Endothelial cell (in vitro differentiated cells): ENCODE data around the gene C20orf173. TPM values are rescaled to one million over a fixed set of nuclear protein-coding genes. Genes with fewer than 3 reads are reported as not detected.
"Not testable (repeated sequence)": the region's sequence is repeated elsewhere in the genome, so short reads cannot be mapped to it uniquely, and the experiment has no call there.

Experiments used
- DNase-seq: peaks from one replicate; pipeline ENCODE4 v3.0.0; 2021; ENCODE audit warnings: low spot score
- H3K27ac Mint-ChIP-seq: one replicate; pipeline ENCODE4 v1.8.0; 2021; ENCODE audit warnings: mixed read lengths, inconsistent platforms; ENCODE audit not compliant: unreplicated experiment
- H3K27me3 Mint-ChIP-seq: one replicate; pipeline ENCODE4 v1.8.0; 2021; ENCODE audit warnings: mild to moderate bottlenecking, moderate library complexity, mixed read lengths, inconsistent platforms; ENCODE audit not compliant: unreplicated experiment
- H3K36me3 Mint-ChIP-seq: one replicate; pipeline ENCODE4 v1.8.0; 2021; ENCODE audit warnings: mild to moderate bottlenecking, low read depth, mixed read lengths, inconsistent platforms; ENCODE audit not compliant: unreplicated experiment
- H3K4me1 Mint-ChIP-seq: one replicate; pipeline ENCODE4 v1.8.0; 2021; ENCODE audit warnings: mild to moderate bottlenecking, mixed read lengths, inconsistent platforms; ENCODE audit not compliant: unreplicated experiment
- H3K4me3 Mint-ChIP-seq: one replicate; pipeline ENCODE4 v1.8.0; 2021; ENCODE audit warnings: mild to moderate bottlenecking, mixed read lengths, inconsistent platforms; ENCODE audit not compliant: unreplicated experiment
- H3K9me3 Mint-ChIP-seq: one replicate; pipeline ENCODE4 v1.8.0; 2021; ENCODE audit warnings: mixed read lengths, inconsistent platforms; ENCODE audit not compliant: unreplicated experiment
- CTCF ChIP-seq: fragments of 200-600 bp; sonication (generic); IDR thresholded peaks from one replicate; pipeline ENCODE4 v1.5.0; 2021; ENCODE audit warnings: antibody characterized with exemption; ENCODE audit not compliant: unreplicated experiment
- total RNA-seq: library from RNA; stranded (reverse); fragmentation: NEBNext Ultra II Directional; extraction: Animal tissue kit (Norgen Biotek cat#: 25700); gene quantifications from one replicate; pipeline ENCODE4 v1.2.1, GENCODE V29; 2021; ENCODE audit not compliant: unreplicated experiment

Gene C20orf173
- total RNA-seq, 1 donor from 2014 or later = not detected

DNA sequence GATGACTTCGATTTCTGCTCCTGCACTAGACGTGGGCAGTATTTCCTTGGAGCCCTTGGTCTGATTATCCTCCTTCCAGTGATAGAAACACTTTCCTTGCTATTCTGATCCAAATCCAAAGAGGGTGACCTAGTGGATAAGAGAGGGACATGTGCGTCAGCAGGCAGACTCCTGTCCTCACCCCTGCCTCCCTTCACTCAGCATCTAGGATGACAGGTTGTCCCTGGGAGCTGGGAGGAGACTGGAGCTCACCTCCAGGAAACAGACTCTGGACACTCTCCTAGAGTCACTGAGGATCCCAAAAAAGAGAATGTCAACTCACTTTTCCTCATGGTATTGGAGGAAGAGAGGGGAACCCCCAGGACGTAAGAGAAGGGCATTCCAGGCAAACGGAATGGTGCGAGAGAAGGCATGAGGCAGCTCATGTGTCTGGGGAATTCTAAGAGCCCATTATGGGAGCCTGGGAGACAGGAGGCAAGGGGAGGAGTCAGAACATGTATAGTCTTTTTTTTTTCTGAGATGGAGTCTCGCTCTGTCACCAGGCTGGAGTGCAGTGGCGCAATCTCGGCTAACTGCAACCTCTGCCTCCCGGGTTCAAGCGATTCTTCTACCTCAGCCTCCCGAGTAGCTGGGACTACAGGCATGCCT is 2.2 kb downstream of the C20orf173 start:
- H3K9me3 Mint-ChIP-seq = no peaks in the 10 kb centered on the region

GRCh38 chr20:35525639-35526038 is 3.8 kb downstream of the C20orf173 start:
- Mint-ChIP-seq H3K27me3 (no peaks in the 10 kb centered on the region), H3K4me1 (no peaks in the 10 kb centered on the region), H3K9me3 (no peaks in the 10 kb centered on the region), H3K27ac (no peak overlapping the region), H3K4me3 (no peak overlapping the region), H3K36me3 (no peaks in the 10 kb centered on the region)
- TF ChIP-seq CTCF = no peak
- DNase-seq = no peak

More for the DNA sequence above, 2.2 kb downstream of the C20orf173 start:
- TF ChIP-seq CTCF = no peak
- Mint-ChIP-seq H3K27me3 (no peaks in the 10 kb centered on the region), H3K27ac (no peak overlapping the region), H3K36me3 (no peaks in the 10 kb centered on the region), H3K4me3 (no peak overlapping the region), H3K4me1 (no peaks in the 10 kb centered on the region)
- no peak for DNase-seq

DNA sequence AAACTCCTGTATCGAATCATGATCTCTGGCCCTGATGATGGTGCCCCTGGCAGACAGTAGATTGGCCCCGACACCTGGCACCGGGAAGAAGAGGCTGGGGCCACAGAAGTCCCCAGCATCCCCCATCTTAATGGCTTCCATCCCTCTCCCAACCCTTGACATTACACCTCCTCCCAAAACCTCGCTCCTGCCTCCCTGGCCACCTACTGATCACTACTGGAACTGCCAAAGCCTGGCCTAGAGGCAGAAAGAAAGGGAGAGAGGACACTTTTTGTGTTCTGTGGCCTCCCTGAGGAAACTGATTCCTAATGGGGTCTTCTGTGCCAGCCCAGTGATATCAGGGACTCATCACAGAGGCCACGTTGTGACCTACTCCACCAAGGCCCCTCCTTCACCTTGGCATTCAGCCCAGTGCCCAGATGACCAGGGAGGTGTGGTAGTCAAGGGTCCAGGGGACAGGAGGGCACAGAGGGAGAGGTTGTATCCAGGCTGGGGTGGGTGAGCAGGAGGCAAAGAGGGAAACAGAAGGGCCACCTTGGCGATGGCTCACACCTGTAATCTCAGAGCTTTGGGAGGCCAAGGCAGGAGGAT is 6.1 kb downstream of the C20orf173 start:
- TF ChIP-seq CTCF = peak; percentile 74

DNA sequence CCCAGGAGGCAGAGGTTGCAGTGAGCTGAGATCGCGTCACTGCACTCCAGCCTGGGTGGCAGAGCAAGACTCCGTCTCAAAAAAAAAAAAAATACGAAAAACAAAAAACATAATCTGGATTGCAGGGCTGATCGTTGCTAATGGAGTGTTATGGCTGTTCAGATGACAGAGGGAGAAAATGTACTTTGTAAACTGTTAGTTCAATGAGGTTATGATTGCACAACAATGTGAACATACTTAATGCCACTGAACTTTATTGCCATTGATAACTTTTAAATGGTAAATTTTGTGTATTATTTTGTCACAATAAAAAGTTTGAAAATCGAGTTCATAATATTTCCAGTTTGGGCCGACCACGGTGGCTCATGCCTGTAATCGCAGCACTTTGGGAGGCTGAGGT is 10.5 kb downstream of the C20orf173 start:
- peaks cover 2% of the 10 kb centered on the region for H3K27me3 Mint-ChIP-seq
- H3K9me3 Mint-ChIP-seq = no peaks in the 10 kb centered on the region
- peaks cover 5% of the 10 kb centered on the region for H3K36me3 Mint-ChIP-seq
- DNase-seq = no peak
- no peak for TF ChIP-seq CTCF
- H3K27ac Mint-ChIP-seq = no peak overlapping the region
- no peak overlapping the region for H3K4me3 Mint-ChIP-seq
- no peaks in the 10 kb centered on the region for H3K4me1 Mint-ChIP-seq

More for the DNA sequence above, 6.1 kb downstream of the C20orf173 start:
- H3K9me3 Mint-ChIP-seq = no peaks in the 10 kb centered on the region
- no peaks in the 10 kb centered on the region for H3K27me3 Mint-ChIP-seq
- no peak overlapping the region for H3K4me3 Mint-ChIP-seq
- no peaks in the 10 kb centered on the region for H3K36me3 Mint-ChIP-seq
- peak; percentile 59 for DNase-seq
- no peak overlapping the region for H3K27ac Mint-ChIP-seq
- no peaks in the 10 kb centered on the region for H3K4me1 Mint-ChIP-seq

- not testable (repeated sequence) for H3K27me3 Mint-ChIP-seq, DNase-seq, H3K36me3 Mint-ChIP-seq, H3K27ac Mint-ChIP-seq, H3K4me3 Mint-ChIP-seq, H3K9me3 Mint-ChIP-seq, H3K4me1 Mint-ChIP-seq
Observed at GRCh38 chr20:35517767-35518166, 11.7 kb downstream of the C20orf173 start.
